Measurements from ENCODE around the gene MLLT1. TPM values are rescaled to one million over a fixed set of nuclear protein-coding genes. Genes with fewer than 3 reads are reported as not detected.

MLLT1 gene
- total and polyA plus RNA-seq, 3 experiments from 2014 or later: 2.5 to 64.2 (median 63.9) TPM

DNA sequence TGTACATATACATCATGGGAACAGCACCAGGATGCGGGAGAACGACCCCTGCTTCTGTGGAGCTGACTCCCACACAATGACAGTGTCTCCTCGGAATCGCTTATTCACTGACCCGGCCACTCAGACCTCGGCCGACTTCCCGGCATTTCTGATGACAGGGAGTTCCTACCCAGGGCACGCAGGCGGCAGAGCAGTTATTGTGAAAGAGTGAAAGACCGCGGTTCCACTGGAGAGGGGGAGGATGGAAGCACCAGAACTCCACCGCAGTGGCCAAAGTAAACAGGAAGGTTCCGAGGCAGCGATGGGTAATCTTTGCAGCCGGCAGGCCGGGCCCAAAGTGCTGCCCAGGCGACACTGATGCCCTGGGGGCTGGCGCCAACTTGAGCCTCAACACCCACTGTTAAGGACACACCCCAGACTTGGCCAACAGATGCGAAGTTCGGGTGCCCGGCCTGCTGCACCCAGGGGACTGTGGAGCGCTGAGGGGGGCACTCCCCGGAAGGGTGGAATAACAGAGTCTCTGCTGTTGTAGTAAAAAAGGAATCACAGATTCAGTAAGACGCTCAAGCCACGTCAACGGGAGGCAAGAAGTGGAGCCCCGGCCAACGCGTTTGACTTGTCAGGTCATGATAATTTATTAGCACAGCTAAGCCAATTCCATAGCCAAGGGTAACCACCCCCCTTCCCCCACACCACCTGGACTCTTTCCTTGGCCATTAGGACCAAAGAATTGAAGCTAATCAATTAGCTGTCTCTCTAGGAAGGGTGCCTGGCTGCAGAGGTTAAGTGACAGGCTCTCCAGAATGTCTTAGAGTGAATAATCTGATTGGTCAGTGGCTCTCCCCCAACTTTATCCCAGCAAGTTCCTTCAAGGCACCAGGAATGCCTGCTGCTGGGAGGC is 5.8 kb downstream of the MLLT1 start:
- H3K36me3 Mint-ChIP-seq: peaks cover 0 to 28% (median 6%) of the 10 kb centered on the region in 3 donors
- ChIA-PET CTCF (no interaction called here), POLR2A (no interaction called here)
- H3K36me3 ChIP-seq (ENCODE audit: insufficient read depth, low read length): peaks cover 5% of the 10 kb centered on the region
- no peak for DNase-seq
- peak overlapping the region in 4 of 8 donors; percentile 6 to 77 (median 47) for H3K27ac Mint-ChIP-seq
- H3K9me3 ChIP-seq (ENCODE audit: low read length): no peaks in the 10 kb centered on the region
- H3K4me3 Mint-ChIP-seq: no peak overlapping the region
- H3K9me3 Mint-ChIP-seq: no peaks in the 10 kb centered on the region
- peaks cover 6% of the 10 kb centered on the region for H3K4me1 ChIP-seq (ENCODE audit: insufficient read depth, low read length)
- H3K4me3 ChIP-seq (ENCODE audit: low read length): no peak overlapping the region
- peaks cover 50 to 72% (median 55%) of the 10 kb centered on the region in 3 donors for H3K4me1 Mint-ChIP-seq
- H3K27me3 ChIP-seq (ENCODE audit: insufficient read depth, low read length, poor library complexity, severe bottlenecking): no peaks in the 10 kb centered on the region
- H3K27me3 Mint-ChIP-seq: no peaks in the 10 kb centered on the region
- H3K27ac ChIP-seq (ENCODE audit: low read depth, low read length): no peak overlapping the region

DNA sequence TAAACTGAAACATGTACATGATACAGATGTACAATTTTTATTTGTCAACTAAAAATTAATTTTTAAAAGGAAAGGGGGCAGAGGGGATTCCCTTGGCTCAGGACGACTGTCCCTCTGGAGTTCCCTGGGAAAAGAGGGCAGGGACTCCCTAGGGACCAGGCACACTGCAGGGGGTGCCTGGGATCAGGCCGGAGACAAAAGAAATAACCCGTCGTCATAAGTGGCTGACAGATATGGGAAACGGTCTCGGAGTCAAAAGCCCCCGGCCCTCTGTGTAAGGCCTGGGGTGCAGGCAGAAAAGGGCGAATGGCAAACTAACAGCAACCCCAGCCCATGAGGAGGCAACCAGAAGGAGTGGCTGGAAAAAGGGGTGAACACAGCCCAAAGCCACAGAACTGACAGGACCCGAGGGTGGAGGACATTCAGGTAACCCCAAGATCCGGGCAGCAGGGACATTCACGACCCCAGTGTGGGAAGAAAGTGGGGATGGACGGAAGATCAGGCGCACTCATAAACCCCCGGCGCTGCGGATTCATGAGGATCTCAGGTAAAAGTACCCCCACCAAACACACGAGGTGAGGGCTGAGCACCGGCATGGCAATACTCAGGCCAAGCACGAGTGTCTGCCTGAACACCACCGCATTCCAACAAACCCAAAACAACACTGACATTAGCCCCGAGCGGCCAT is 6.7 kb downstream of the MLLT1 start:
- ChIA-PET POLR2A (no interaction called here), CTCF (no interaction called here)
- Mint-ChIP-seq H3K4me1 (peaks cover 42 to 68% (median 50%) of the 10 kb centered on the region in 3 donors), H3K4me3 (peak overlapping the region in 1 of 7 donors; percentile 61), H3K36me3 (peaks cover 0 to 35% (median 6%) of the 10 kb centered on the region in 3 donors), H3K27me3 (no peaks in the 10 kb centered on the region), H3K27ac (peak overlapping the region in 3 of 8 donors; percentile 3 to 56 (median 38)), H3K9me3 (no peaks in the 10 kb centered on the region)
- no peak for DNase-seq
- no peaks in the 10 kb centered on the region for H3K9me3 ChIP-seq (ENCODE audit: low read length)
- H3K4me1 ChIP-seq (ENCODE audit: insufficient read depth, low read length): no peaks in the 10 kb centered on the region
- H3K27ac ChIP-seq (ENCODE audit: low read depth, low read length): no peak overlapping the region
- no peaks in the 10 kb centered on the region for H3K27me3 ChIP-seq (ENCODE audit: insufficient read depth, low read length, poor library complexity, severe bottlenecking)
- H3K36me3 ChIP-seq (ENCODE audit: insufficient read depth, low read length): peaks cover 5% of the 10 kb centered on the region
- H3K4me3 ChIP-seq (ENCODE audit: low read length): no peak overlapping the region

DNA sequence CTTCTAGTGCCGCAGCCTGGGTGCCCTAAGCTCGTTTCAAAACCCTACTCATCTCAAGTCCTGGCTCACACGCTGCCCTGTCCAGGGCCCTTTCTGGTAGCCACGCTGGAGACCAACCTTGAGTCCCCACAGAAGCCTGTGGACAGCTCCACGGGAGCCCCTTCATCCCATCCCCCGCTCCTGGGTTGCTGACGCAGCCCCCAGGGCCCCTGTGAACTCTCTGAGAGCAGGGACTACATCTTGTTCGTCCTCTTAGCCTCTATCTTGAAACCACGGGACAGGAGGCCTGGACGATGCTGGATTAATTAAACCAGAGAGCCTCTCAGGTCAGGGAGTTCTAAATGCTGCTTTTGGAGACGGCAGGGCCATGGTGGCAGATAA is 7.4 kb downstream of the MLLT1 start:
- Histone ChIP-seq H3K27ac (ENCODE audit: low read depth, low read length) (peak overlapping the region; percentile 31), H3K36me3 (ENCODE audit: insufficient read depth, low read length) (peaks cover 5% of the 10 kb centered on the region), H3K27me3 (ENCODE audit: insufficient read depth, low read length, poor library complexity, severe bottlenecking) (no peaks in the 10 kb centered on the region), H3K4me1 (ENCODE audit: insufficient read depth, low read length) (no peaks in the 10 kb centered on the region), H3K4me3 (ENCODE audit: low read length) (no peak overlapping the region), H3K9me3 (ENCODE audit: low read length) (no peaks in the 10 kb centered on the region)
- H3K9me3 Mint-ChIP-seq: no peaks in the 10 kb centered on the region
- DNase-seq: no peak
- H3K27ac Mint-ChIP-seq: peak overlapping the region in 4 of 8 donors; percentile 6 to 54 (median 36)
- POLR2A ChIA-PET: no interaction called here
- peaks cover 0 to 42% (median 6%) of the 10 kb centered on the region in 3 donors for H3K36me3 Mint-ChIP-seq
- peaks cover 36 to 67% (median 49%) of the 10 kb centered on the region in 3 donors for H3K4me1 Mint-ChIP-seq
- H3K4me3 Mint-ChIP-seq: peak overlapping the region in 1 of 7 donors; percentile 61
- peaks cover 0 to 1% of the 10 kb centered on the region in 2 donors for H3K27me3 Mint-ChIP-seq
- CTCF ChIA-PET: no interaction called here

DNA sequence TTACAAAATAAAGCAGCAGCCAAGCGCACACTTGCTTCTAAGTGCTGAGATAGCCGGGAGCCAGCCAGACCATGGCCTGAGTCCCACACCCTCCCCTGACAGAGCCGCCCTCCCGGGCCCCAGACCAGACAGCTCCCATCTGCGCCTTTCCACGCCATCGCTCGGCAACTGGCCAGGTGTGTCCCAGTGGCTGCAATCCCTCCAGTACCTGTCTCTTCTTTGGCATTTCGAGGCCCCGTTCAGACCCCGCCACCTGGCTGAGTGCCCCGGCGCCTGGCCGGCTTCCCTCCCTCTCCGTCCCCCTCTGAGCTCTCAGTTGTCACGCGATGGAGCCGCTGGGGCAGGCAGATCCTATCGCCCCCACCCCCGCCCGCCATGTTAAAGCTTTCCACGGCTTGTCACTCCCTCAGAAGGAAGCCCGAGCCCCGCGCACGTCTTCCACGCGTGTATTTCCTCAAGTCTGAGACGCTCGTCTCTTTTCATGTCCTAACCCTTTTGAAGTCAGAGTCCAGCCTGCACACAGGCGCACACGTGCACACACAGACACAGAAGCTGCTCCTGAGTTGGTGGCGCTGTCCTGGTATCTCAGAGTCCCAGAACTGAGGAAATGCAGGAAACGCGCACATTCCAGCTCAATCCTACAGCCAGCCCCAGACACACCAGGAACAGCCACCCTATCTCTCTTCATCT is 7.9 kb downstream of the MLLT1 start:
- peaks cover 0 to 1% of the 10 kb centered on the region in 2 donors for H3K27me3 Mint-ChIP-seq
- Histone ChIP-seq H3K36me3 (ENCODE audit: insufficient read depth, low read length) (peaks cover 5% of the 10 kb centered on the region), H3K27me3 (ENCODE audit: insufficient read depth, low read length, poor library complexity, severe bottlenecking) (no peaks in the 10 kb centered on the region), H3K9me3 (ENCODE audit: low read length) (no peaks in the 10 kb centered on the region), H3K4me1 (ENCODE audit: insufficient read depth, low read length) (no peaks in the 10 kb centered on the region), H3K27ac (ENCODE audit: low read depth, low read length) (peak overlapping the region; percentile 31), H3K4me3 (ENCODE audit: low read length) (no peak overlapping the region)
- H3K27ac Mint-ChIP-seq: peak overlapping the region in 4 of 8 donors; percentile 6 to 61 (median 45)
- H3K9me3 Mint-ChIP-seq: no peaks in the 10 kb centered on the region
- peaks cover 33 to 64% (median 43%) of the 10 kb centered on the region in 3 donors for H3K4me1 Mint-ChIP-seq
- ChIA-PET POLR2A (no interaction called here), CTCF (no interaction called here)
- H3K36me3 Mint-ChIP-seq: peaks cover 0 to 44% (median 6%) of the 10 kb centered on the region in 3 donors
- no peak overlapping the region for H3K4me3 Mint-ChIP-seq
- DNase-seq: no peak

DNA sequence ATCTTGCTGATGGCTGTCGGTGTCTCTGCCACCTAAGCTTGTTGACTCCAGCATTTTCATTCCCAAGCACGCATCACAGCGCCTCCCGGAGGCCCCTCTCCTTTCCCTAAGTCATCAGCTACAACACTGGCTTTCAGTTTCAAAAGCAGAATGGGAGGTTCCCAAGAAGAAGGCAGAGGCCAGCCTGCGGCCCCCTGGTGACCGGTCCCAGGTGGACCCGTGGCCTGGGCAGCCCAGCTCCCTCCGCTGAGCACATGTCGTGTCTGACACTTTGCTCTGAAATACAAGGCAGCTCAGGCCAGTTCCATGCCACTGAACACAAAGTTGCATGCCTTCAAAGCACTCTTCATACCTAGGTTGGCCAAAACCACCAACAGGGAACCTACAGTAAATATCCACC is 8.5 kb downstream of the MLLT1 start:
- H3K9me3 Mint-ChIP-seq: no peaks in the 10 kb centered on the region
- DNase-seq: no peak
- POLR2A ChIA-PET: no interaction called here
- peaks cover 0 to 1% of the 10 kb centered on the region in 2 donors for H3K27me3 Mint-ChIP-seq
- peaks cover 30 to 61% (median 42%) of the 10 kb centered on the region in 3 donors for H3K4me1 Mint-ChIP-seq
- Histone ChIP-seq H3K9me3 (ENCODE audit: low read length) (no peaks in the 10 kb centered on the region), H3K36me3 (ENCODE audit: insufficient read depth, low read length) (peaks cover 5% of the 10 kb centered on the region), H3K27me3 (ENCODE audit: insufficient read depth, low read length, poor library complexity, severe bottlenecking) (no peaks in the 10 kb centered on the region), H3K27ac (ENCODE audit: low read depth, low read length) (no peak overlapping the region), H3K4me3 (ENCODE audit: low read length) (no peak overlapping the region), H3K4me1 (ENCODE audit: insufficient read depth, low read length) (no peaks in the 10 kb centered on the region)
- no peak overlapping the region for H3K4me3 Mint-ChIP-seq
- H3K27ac Mint-ChIP-seq: no peak overlapping the region
- CTCF ChIA-PET: no interaction called here
- peaks cover 0 to 48% (median 6%) of the 10 kb centered on the region in 3 donors for H3K36me3 Mint-ChIP-seq

DNA sequence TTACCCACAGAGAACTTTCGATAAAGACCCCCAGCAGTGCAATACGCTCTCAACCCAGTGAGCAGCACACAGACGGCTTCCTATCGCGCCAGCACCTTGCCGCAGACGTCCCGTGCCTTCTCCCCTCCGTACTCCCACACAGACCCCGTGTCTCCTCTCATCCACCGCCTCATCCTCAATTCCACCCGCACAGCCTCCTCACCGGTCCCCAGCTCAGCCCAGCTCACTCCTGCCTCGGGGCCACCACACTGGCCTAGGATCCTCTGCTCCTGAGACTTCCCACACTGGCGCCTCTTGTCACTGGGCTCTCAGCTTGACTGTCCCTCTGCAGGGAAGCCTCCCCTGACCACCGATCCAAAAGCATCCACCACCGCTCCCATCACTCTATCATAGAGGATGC is 9.0 kb downstream of the MLLT1 start:
- CTCF ChIA-PET: no interaction called here
- Histone ChIP-seq H3K27me3 (ENCODE audit: insufficient read depth, low read length, poor library complexity, severe bottlenecking) (no peaks in the 10 kb centered on the region), H3K36me3 (ENCODE audit: insufficient read depth, low read length) (peaks cover 5% of the 10 kb centered on the region), H3K27ac (ENCODE audit: low read depth, low read length) (no peak overlapping the region), H3K4me3 (ENCODE audit: low read length) (no peak overlapping the region), H3K9me3 (ENCODE audit: low read length) (no peaks in the 10 kb centered on the region), H3K4me1 (ENCODE audit: insufficient read depth, low read length) (no peaks in the 10 kb centered on the region)
- DNase-seq: no peak
- Mint-ChIP-seq H3K4me1 (peaks cover 26 to 57% (median 38%) of the 10 kb centered on the region in 3 donors), H3K4me3 (no peak overlapping the region), H3K9me3 (no peaks in the 10 kb centered on the region), H3K27ac (peak overlapping the region in 1 of 8 donors; percentile 47), H3K27me3 (peaks cover 0 to 1% of the 10 kb centered on the region in 2 donors), H3K36me3 (peaks cover 0 to 51% (median 6%) of the 10 kb centered on the region in 3 donors)
- POLR2A ChIA-PET: no interaction called here

DNA sequence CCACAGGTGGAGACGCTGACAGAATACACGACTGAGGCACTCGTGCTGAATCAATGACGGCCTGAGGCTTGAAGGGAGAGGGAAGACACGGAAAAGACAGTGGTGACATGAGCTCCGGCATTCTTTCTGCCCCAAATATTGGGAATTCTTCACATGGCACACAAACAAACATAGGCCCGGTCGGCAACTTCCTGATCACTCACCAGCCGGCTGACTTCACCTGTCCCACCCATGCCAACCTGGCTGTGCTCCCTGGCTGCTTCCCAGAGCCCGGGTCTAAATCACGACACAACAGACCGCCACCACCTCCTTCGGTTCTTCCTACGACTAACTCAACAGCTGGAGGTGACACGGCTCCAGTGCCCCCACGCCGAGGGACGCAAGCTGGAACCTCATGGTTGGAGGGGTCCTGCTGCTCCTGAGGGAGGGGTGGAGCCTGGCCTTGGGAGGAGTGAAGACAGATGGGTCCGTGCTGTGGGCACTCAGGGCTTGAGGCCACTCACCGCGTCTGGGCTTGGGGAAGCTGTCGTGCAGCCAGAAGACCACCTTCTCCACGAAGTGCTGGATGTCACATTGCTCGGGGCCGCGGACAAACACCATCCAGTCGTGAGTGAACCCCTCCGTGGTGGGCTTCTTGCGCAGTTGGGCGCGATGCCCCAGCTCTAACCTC is 9.6 kb downstream of the MLLT1 start:
- Mint-ChIP-seq H3K27me3 (peaks cover 0 to 1% of the 10 kb centered on the region in 2 donors), H3K27ac (peak overlapping the region in 2 of 8 donors; percentile 11 to 74), H3K4me3 (no peak overlapping the region), H3K4me1 (peaks cover 26 to 51% (median 31%) of the 10 kb centered on the region in 3 donors), H3K36me3 (peaks cover 0 to 52% (median 6%) of the 10 kb centered on the region in 3 donors), H3K9me3 (no peaks in the 10 kb centered on the region)
- ChIA-PET CTCF (no interaction called here), POLR2A (no interaction called here)
- H3K4me3 ChIP-seq (ENCODE audit: low read length): no peak overlapping the region
- DNase-seq: no peak
- H3K27ac ChIP-seq (ENCODE audit: low read depth, low read length): no peak overlapping the region
- H3K4me1 ChIP-seq (ENCODE audit: insufficient read depth, low read length): no peaks in the 10 kb centered on the region
- no peaks in the 10 kb centered on the region for H3K27me3 ChIP-seq (ENCODE audit: insufficient read depth, low read length, poor library complexity, severe bottlenecking)
- H3K9me3 ChIP-seq (ENCODE audit: low read length): no peaks in the 10 kb centered on the region
- peaks cover 5% of the 10 kb centered on the region for H3K36me3 ChIP-seq (ENCODE audit: insufficient read depth, low read length)

Data from CD8-positive, alpha-beta memory T cell (primary cell).